HAP-1 (cell line): ENCODE measurements around the gene ZNF319.

Experiments
- DNase-seq, 2 experiments: peaks; one replicate each; pipeline ENCODE4 v3.0.0-alpha.2; 2016 to 2020; ENCODE audit warnings: low spot score in 2 of 2
- H3K27me3 ChIP-seq: fragments of 250-450 bp; sonication (Bioruptor Pico); 2 replicates; pipeline ENCODE4 v1.5.1; 2020; ENCODE audit warnings: low read depth, mild to moderate bottlenecking, moderate library complexity
- H3K36me3 ChIP-seq: fragments of 250-450 bp; sonication (Bioruptor Pico); replicated peaks from 2 replicates; pipeline ENCODE4 v1.5.1; 2020; ENCODE audit warnings: mild to moderate bottlenecking
- H3K4me1 ChIP-seq: fragments of 250-450 bp; sonication (Bioruptor Pico); 2 replicates; pipeline ENCODE4 v1.5.1; 2020; ENCODE audit warnings: mild to moderate bottlenecking
- H3K4me3 ChIP-seq: fragments of 250-450 bp; sonication (Bioruptor Pico); 2 replicates; pipeline ENCODE4 v1.5.1; 2020; ENCODE audit warnings: mild to moderate bottlenecking, moderate library complexity
- H3K9me3 ChIP-seq: fragments of 250-450 bp; sonication (Bioruptor Pico); 2 replicates; pipeline ENCODE4 v1.5.1; 2020; ENCODE audit warnings: mild to moderate bottlenecking, moderate library complexity
- in situ Hi-C: fragments of 300-500 bp; cut with MboI; formaldehyde crosslinking; loops from 3 replicates; pipeline ENCODE4 v1.14.3; 2020; ENCODE audit warnings: low sequenced_read_pairs, inconsistent platforms, mixed read lengths

The ZNF319 gene

DNA sequence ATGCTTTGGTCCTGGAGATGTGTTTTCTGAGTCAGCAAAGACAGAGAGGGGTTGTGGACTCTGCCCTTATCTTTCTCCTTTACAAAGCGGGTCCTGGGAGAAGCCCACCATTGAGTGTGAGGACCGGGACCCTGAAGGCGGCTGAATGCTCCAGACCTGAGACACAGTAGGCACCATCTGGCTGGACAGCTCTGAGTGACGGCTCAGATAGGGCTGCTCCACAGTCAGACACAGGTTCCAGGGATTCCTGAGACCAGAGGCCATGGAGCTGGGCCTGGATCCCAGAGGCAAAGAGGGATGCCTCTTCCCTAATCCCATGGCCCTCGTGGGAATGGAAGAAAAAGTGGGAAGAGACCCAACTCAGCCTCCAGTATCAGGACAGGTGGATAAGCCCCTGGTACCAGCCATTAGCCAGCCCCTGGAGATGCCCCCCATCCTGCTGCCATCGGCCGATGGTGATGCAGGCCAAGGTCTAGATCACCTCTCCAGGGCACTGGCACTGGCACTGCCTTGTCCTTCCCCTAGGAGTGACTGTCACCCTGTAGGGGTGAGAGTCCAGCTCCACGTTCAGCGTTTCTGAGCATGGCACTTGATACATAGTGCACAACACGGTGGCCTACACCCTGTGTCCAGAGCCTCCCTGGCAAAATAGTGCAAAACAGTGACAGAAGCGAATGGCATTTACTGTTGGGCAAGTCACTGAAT, 29.8 kb upstream of the ZNF319 start:
- Histone ChIP-seq H3K9me3 (no peaks in the 10 kb centered on the region), H3K36me3 (no peaks in the 10 kb centered on the region), H3K4me3 (no peak overlapping the region), H3K27me3 (no peaks in the 10 kb centered on the region), H3K4me1 (peaks cover under 1% of the 10 kb centered on the region; the same call in 1 of the 2 replicates)
- DNase-seq, result no peak
- in situ Hi-C loops, result no loop called here

GRCh38 chr16:58029410-58029809, 28.9 kb upstream of the ZNF319 start:
- in situ Hi-C loops, result loop anchor here (10.0 kb wide), 1 partner anchor 95 kb away; the partner anchor contains the start of gene CFAP20

GRCh38 chr16:58028541-58029070, 28.1 kb upstream of the ZNF319 start:
- no peaks in the 10 kb centered on the region for H3K9me3 ChIP-seq
- in situ Hi-C loops, result loop anchor here (10.0 kb wide), 1 partner anchor 96 kb away; the partner anchor contains the start of gene CFAP20
- no peaks in the 10 kb centered on the region for H3K27me3 ChIP-seq
- H3K36me3 ChIP-seq, result no peaks in the 10 kb centered on the region
- DNase-seq, result no peak
- H3K4me1 ChIP-seq, result peaks cover 3% of the 10 kb centered on the region; the same call in 1 of the 2 replicates
- no peak overlapping the region for H3K4me3 ChIP-seq

More at GRCh38 chr16:58029410-58029809, 28.9 kb upstream of the ZNF319 start:
- peaks cover 3% of the 10 kb centered on the region; the same call in 1 of the 2 replicates for H3K4me1 ChIP-seq
- no peaks in the 10 kb centered on the region for H3K9me3 ChIP-seq
- H3K4me3 ChIP-seq, result no peak overlapping the region
- no peaks in the 10 kb centered on the region for H3K27me3 ChIP-seq
- no peak for DNase-seq
- no peaks in the 10 kb centered on the region for H3K36me3 ChIP-seq

DNA sequence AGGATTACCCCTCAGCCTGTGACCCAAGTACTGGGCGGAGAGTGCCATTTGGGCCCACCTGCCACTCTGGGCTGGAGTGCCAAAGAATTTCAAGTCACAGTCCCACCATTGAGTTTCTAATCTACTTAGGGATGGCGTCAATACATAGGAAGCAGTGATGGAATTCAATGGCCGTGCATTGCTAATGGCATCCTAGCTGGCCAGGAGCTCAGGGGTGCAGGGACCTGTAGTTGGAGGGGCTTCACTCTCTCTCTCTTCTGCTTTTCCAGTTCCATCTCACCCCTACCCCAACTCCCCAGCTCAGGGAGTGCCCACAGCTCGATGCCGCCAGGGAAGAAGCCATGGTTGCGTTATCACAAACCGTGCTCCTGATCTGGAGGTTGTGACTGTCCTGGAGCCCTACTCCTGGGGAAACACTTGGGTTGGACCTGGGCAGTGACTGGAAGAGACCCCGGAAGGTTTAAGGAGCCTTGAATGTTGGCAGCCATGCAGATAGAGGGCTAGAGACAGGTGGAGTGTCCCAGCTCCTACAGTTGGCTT, 27.5 kb upstream of the ZNF319 start:
- Histone ChIP-seq H3K9me3 (no peaks in the 10 kb centered on the region), H3K27me3 (no peaks in the 10 kb centered on the region), H3K4me1 (peaks cover 3% of the 10 kb centered on the region; the same call in 1 of the 2 replicates), H3K36me3 (no peaks in the 10 kb centered on the region), H3K4me3 (no peak overlapping the region; the same call in 1 of the 2 replicates)
- no peak for DNase-seq
- in situ Hi-C loops, result loop anchor here (10.0 kb wide), 1 partner anchor 97 kb away; the partner anchor contains the start of gene CFAP20

DNA sequence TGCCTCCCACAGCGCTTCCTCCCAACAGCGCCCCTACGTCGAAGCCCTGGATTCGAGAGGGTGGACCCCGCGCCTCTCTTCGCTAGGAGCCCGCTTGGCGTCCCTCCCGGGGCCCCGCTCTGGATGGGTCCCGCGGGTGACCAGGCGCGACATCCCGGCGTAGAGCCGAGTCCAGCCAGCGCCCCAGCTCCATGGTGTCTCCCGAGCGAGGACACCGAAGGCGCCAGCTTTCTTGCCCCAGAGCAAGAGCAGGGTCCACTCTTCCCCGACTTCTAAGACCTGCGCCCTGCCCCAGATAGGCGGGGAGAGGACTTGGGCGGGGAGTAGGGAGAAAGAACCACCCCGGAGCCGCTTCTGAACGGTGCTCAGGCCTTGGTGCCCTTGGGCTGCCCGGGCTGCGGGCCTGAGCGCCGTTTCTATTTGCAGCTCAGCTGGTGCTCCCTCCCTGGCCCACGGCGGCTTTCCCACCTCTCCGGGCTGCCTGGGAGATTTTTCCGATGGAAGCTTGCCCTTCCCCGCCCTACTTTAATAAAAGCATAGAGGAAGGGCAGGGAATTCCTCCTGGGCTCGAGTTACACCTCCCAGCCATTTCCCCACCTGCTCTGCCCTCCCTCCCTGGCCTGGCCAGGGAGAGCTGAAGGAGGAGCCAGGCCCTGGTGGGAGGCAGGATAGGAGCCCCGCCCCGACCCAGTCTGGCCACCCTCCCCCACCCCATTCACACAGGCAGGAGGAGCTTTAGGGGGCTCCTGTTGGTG, 26.9 kb upstream of the ZNF319 start:
- in situ Hi-C loops, result loop anchor here (10.0 kb wide), 1 partner anchor 97 kb away; the partner anchor contains the start of gene CFAP20
- peak; percentile 38 to 72 for DNase-seq
- H3K27me3 ChIP-seq, result no peaks in the 10 kb centered on the region
- H3K4me1 ChIP-seq, result peaks cover 3% of the 10 kb centered on the region; the same call in 1 of the 2 replicates
- H3K4me3 ChIP-seq, result peak overlapping the region; percentile 52
- no peaks in the 10 kb centered on the region for H3K36me3 ChIP-seq
- H3K9me3 ChIP-seq, result no peaks in the 10 kb centered on the region

DNA sequence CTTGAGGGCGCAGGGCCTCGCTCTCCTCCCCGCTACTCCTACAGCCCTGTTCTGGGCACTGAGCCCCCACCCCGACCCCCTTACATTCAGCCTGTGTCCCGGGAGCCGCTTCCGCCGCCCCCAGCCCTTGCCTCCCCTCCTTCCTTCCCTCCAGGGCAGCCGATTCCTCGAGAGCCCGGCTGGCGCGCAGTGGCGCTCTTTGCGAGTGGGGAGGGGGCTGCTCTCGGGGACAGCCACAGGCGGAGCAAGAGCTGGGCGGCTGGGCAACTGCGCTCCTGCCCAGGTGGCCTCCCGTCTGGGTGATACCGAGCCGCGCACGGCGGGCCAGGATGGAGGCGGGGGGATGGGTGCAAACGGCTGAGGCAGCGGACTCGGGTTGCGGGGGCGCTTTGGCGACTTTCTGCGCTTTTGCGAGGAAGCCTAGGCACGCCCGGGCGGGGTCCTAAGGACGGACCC, 26.3 kb upstream of the ZNF319 start:
- no peaks in the 10 kb centered on the region for H3K36me3 ChIP-seq
- H3K9me3 ChIP-seq, result no peaks in the 10 kb centered on the region
- DNase-seq, result peak in 1 of 2 experiments; percentile 32
- peak overlapping the region; percentile 52 for H3K4me3 ChIP-seq
- peaks cover 3% of the 10 kb centered on the region; the same call in 1 of the 2 replicates for H3K4me1 ChIP-seq
- no peaks in the 10 kb centered on the region for H3K27me3 ChIP-seq
- in situ Hi-C loops, result loop anchor here (10.0 kb wide), 1 partner anchor 98 kb away; the partner anchor contains the start of gene CFAP20

DNA sequence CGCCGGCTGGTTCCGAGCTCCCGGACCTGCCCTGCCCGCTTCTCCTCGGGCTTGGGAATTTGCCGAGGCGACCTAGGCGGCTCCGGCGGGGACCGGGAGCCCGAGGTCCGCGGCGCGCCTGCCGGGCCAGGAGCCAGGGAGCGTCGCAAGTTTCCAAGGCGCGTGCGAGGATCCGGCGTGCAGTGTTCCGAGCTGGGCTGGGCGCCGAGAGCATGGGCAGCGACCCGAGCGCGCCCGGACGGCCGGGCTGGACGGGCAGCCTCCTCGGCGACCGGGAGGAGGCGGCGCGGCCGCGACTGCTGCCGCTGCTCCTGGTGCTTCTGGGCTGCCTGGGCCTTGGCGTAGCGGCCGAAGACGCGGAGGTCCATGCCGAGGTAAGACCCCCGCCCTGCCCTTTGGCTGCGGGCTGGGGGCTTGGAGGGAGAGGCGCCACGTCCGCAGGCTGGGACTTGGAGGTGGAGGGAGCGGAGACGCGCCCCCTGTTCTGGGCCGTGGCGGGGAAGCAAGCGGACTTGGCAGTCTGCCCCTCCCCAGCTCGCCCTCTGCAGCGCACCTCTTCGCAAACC, 25.8 kb upstream of the ZNF319 start:
- Histone ChIP-seq H3K36me3 (no peaks in the 10 kb centered on the region), H3K4me1 (peaks cover 3% of the 10 kb centered on the region; the same call in 1 of the 2 replicates), H3K9me3 (no peaks in the 10 kb centered on the region), H3K4me3 (peak overlapping the region; percentile 52), H3K27me3 (no peaks in the 10 kb centered on the region)
- in situ Hi-C loops, result loop anchor here (10.0 kb wide), 1 partner anchor 99 kb away; the partner anchor contains the start of gene CFAP20
- peak in 1 of 2 experiments; percentile 48 for DNase-seq

DNA sequence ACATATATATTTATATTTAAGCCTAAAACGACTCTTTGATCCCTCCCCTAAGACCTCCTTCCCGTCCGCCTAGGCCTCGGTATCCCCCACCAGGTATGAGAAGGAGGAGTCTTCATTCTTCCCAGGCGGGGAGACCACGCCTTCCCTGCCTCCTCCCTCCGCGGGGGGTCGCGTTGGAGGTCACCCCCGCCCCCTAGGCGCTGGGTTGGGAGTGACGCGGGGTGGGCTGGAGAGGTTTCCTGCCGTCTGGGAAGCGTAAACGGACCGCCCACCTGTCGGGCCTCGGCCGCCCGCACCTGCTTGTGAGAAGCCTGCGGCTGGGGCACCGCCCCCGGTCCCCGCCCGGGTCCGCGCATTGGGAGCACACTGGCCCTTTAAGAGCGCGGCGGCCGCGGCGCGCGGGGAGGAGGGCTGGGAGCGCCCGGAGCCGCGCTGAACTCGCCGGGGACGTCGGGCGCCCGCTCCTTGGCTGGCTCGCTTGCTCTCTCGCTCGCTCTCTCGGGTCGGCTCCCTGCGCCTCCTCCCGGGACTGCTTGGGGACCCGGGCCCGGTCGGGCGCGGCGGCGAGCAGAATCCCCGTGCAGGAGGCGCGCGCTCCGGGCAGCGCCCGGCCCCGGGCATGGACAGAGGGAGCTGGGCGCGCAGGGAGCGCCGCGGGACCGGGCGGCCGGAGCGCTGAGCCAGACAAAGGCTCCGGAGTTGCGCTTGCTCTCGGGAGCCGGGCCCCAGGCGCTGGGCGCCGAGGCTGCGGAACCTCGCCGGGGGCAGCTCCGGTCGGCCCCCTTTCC, 25.1 kb upstream of the ZNF319 start, which contains the start of gene MMP15:
MMP15 (plus strand) TSS at position 404 of the 788 bp plus-strand sequence. CDS start 597 bp downstream, outside the sequence.
- H3K4me1 ChIP-seq, result peaks cover 3% of the 10 kb centered on the region; the same call in 1 of the 2 replicates
- in situ Hi-C loops, result loop anchor here (10.0 kb wide), 1 partner anchor 99 kb away; the partner anchor contains the start of gene CFAP20

GRCh38 chr16:58024486-58025350, 24.2 kb upstream of the ZNF319 start:
- in situ Hi-C loops, result loop anchor here (10.0 kb wide), 1 partner anchor 100 kb away; the partner anchor contains the start of gene CFAP20
- DNase-seq, result no peak

More for the DNA sequence above, 25.1 kb upstream of the ZNF319 start, which contains the start of gene MMP15:
- peak; percentile 53 to 84 for DNase-seq
- H3K9me3 ChIP-seq, result no peaks in the 10 kb centered on the region
- peak within 1 kb of the TSS; percentile 52 for H3K4me3 ChIP-seq
- no peaks in the 10 kb centered on the region for H3K36me3 ChIP-seq
- no peaks in the 10 kb centered on the region for H3K27me3 ChIP-seq

DNA sequence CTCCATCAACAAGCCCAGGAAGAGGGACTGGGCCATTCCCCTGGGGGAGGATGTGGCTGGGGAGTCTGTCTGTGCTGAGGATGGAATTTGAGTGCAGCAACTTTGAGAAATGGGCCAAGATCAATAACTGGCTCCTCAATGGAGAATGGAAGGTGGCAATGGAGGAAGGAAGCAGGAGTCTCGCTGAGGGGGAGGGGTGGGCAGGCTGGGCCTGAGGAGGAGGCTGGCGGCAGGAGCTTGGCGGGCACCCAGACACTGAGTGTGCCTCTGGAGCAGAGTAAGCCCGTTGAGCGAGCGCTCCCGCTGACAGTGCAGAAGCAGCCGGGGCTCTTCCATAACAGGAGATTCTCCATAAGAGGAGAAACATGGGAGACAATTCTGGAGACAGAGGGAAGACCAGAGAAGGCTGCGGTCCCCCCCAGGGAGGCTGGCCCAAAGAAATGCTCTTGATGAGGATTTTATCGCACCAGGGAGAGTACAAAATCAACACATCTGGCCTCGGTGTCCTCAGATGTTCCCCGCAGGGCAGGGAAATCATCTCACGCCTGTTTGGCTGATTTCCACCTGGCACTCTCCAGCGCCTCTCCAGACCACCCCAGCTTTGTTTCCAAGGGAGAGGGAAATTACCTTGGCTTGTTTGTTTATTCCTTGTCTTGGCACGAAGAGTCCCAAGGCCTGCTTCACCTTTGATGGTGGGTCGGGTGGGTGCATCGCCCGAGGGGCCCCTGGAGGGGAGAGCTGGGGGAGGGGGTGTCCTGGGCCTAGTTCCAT, 22.3 kb upstream of the ZNF319 start:
- in situ Hi-C loops, result loop anchor here (10.0 kb wide), 1 partner anchor 102 kb away; the partner anchor contains the start of gene CFAP20
- no peak for DNase-seq
- Histone ChIP-seq H3K36me3 (no peaks in the 10 kb centered on the region), H3K4me3 (no peak overlapping the region), H3K9me3 (no peaks in the 10 kb centered on the region), H3K27me3 (no peaks in the 10 kb centered on the region), H3K4me1 (peaks cover 3% of the 10 kb centered on the region; the same call in 1 of the 2 replicates)

More at GRCh38 chr16:58024486-58025350, 24.2 kb upstream of the ZNF319 start:
- H3K4me3 ChIP-seq, result peak overlapping the region; percentile 52
- no peaks in the 10 kb centered on the region for H3K36me3 ChIP-seq
- no peaks in the 10 kb centered on the region for H3K27me3 ChIP-seq
- peaks cover 3% of the 10 kb centered on the region; the same call in 1 of the 2 replicates for H3K4me1 ChIP-seq
- H3K9me3 ChIP-seq, result no peaks in the 10 kb centered on the region
